GM18508 (cell line): Measurements from ENCODE around the gene TENM4.
"Not testable (repeated sequence)": the region's sequence is repeated elsewhere in the genome, so short reads cannot be mapped to it uniquely, and the experiment has no call there.

Experiments used
- ATAC-seq: cut with Tn5 transposase; IDR thresholded peaks from one replicate; pipeline ENCODE4 v1.9.1; 2021; ENCODE audit warnings: moderate number of reproducible peaks; ENCODE audit not compliant: insufficient read depth, unreplicated experiment

Gene TENM4

GRCh38 chr11:78901831-78902230 lies 539.0 kb downstream of the TENM4 start:
- no peak for ATAC-seq

- no peak for ATAC-seq
Measured at GRCh38 chr11:78898266-78898775, 542.5 kb downstream of the TENM4 start.

- no peak for ATAC-seq
Measured at GRCh38 chr11:78893996-78894395, 546.8 kb downstream of the TENM4 start.

GRCh38 chr11:78889698-78890097 lies 551.1 kb downstream of the TENM4 start:
- no peak for ATAC-seq

GRCh38 chr11:78886616-78887015 lies 554.2 kb downstream of the TENM4 start:
- no peak for ATAC-seq

- no peak for ATAC-seq
Measured at GRCh38 chr11:78884761-78885160, 556.1 kb downstream of the TENM4 start.

GRCh38 chr11:78883506-78883905 lies 557.3 kb downstream of the TENM4 start:
- no peak for ATAC-seq

- not testable (repeated sequence) for ATAC-seq
Measured at GRCh38 chr11:78879094-78879980, 561.5 kb downstream of the TENM4 start.

- no peak for ATAC-seq
Measured at GRCh38 chr11:78878631-78879030, 562.2 kb downstream of the TENM4 start.

- no peak for ATAC-seq
Measured at GRCh38 chr11:78876676-78877075, 564.2 kb downstream of the TENM4 start.

- no peak for ATAC-seq
Measured at GRCh38 chr11:78870655-78871054, 570.2 kb downstream of the TENM4 start.

GRCh38 chr11:78869293-78869692 lies 571.5 kb downstream of the TENM4 start:
- no peak for ATAC-seq

- no peak for ATAC-seq
Measured at GRCh38 chr11:78868563-78868962, 572.3 kb downstream of the TENM4 start.

GRCh38 chr11:78860720-78861422 lies 580.0 kb downstream of the TENM4 start:
- no peak for ATAC-seq

GRCh38 chr11:78857688-78858087 lies 583.1 kb downstream of the TENM4 start:
- no peak for ATAC-seq

GRCh38 chr11:78856211-78856610 lies 584.6 kb downstream of the TENM4 start:
- ATAC-seq: no peak

GRCh38 chr11:78855116-78855515 lies 585.7 kb downstream of the TENM4 start:
- ATAC-seq: no peak

- ATAC-seq: no peak
Measured at GRCh38 chr11:78853521-78853920, 587.3 kb downstream of the TENM4 start.

GRCh38 chr11:78851878-78852586 lies 588.8 kb downstream of the TENM4 start:
- no peak for ATAC-seq

- ATAC-seq: no peak
Measured at GRCh38 chr11:78850078-78850477, 590.8 kb downstream of the TENM4 start.

- ATAC-seq: no peak
Measured at GRCh38 chr11:78846269-78846668, 594.6 kb downstream of the TENM4 start.
